RWPE2 (cell line): ENCODE data around the gene GPR176.

Experiments used
- ATAC-seq: fragments of 200-7000 bp; cut with Tn5 transposase; 3 replicates; pipeline ENCODE4 v1.9.1; 2021; ENCODE audit warnings: low read depth
- DNase-seq: peaks from one replicate; pipeline ENCODE4 v3.0.0-alpha.2; 2020; ENCODE audit warnings: low spot score
- H3K27ac ChIP-seq: fragments of 450-650 bp; 2 replicates; pipeline ENCODE4 v1.5.1; 2017; ENCODE audit warnings: mild to moderate bottlenecking; ENCODE audit not compliant: poor library complexity, severe bottlenecking
- H3K27me3 ChIP-seq: fragments of 250-450 bp; sonication (Bioruptor Pico); 2 replicates; pipeline ENCODE4 v1.5.1; 2021; ENCODE audit warnings: mild to moderate bottlenecking, moderate library complexity; ENCODE audit not compliant: insufficient read depth, poor library complexity, severe bottlenecking
- H3K36me3 ChIP-seq: fragments of 250-450 bp; sonication (Bioruptor Pico); 2 replicates; pipeline ENCODE4 v1.5.1; 2020; ENCODE audit warnings: low read depth, mild to moderate bottlenecking, moderate library complexity
- H3K4me1 ChIP-seq: fragments of 250-450 bp; sonication (Bioruptor Pico); 2 replicates; pipeline ENCODE4 v1.5.1; 2021; ENCODE audit warnings: mild to moderate bottlenecking, moderate library complexity; ENCODE audit not compliant: insufficient read depth, poor library complexity, severe bottlenecking
- H3K4me3 ChIP-seq: fragments of 250-450 bp; sonication (Bioruptor Pico); 2 replicates; pipeline ENCODE4 v1.5.1; 2021; ENCODE audit warnings: mild to moderate bottlenecking, moderate library complexity; ENCODE audit not compliant: severe bottlenecking
- H3K9me3 ChIP-seq: fragments of 250-450 bp; sonication (Bioruptor Pico); 2 replicates; pipeline ENCODE4 v1.5.1; 2021; ENCODE audit warnings: mild to moderate bottlenecking, moderate library complexity; ENCODE audit not compliant: severe bottlenecking
- TF ChIP-seq, protein P1 (sequence below): fragments of 450-650 bp; IDR thresholded peaks from one replicate; pipeline ENCODE4 v1.5.1; 2017; ENCODE audit warnings: mild to moderate bottlenecking, moderate library complexity; ENCODE audit not compliant: poor library complexity, severe bottlenecking

The GPR176 gene

GRCh38 chr15:39963786-39964185 lies 43.7 kb upstream of the GPR176 start:
- Histone ChIP-seq H3K4me1 (no peaks in the 10 kb centered on the region), H3K9me3 (no peaks in the 10 kb centered on the region), H3K27me3 (no peaks in the 10 kb centered on the region), H3K27ac (no peak overlapping the region), H3K36me3 (peaks cover 90% of the 10 kb centered on the region), H3K4me3 (no peak overlapping the region)
- ATAC-seq (no peak), DNase-seq (no peak)
- TF ChIP-seq, protein P1, sequence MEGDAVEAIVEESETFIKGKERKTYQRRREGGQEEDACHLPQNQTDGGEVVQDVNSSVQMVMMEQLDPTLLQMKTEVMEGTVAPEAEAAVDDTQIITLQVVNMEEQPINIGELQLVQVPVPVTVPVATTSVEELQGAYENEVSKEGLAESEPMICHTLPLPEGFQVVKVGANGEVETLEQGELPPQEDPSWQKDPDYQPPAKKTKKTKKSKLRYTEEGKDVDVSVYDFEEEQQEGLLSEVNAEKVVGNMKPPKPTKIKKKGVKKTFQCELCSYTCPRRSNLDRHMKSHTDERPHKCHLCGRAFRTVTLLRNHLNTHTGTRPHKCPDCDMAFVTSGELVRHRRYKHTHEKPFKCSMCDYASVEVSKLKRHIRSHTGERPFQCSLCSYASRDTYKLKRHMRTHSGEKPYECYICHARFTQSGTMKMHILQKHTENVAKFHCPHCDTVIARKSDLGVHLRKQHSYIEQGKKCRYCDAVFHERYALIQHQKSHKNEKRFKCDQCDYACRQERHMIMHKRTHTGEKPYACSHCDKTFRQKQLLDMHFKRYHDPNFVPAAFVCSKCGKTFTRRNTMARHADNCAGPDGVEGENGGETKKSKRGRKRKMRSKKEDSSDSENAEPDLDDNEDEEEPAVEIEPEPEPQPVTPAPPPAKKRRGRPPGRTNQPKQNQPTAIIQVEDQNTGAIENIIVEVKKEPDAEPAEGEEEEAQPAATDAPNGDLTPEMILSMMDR: no peak

- TF ChIP-seq, protein P1: no peak
These were observed 41.0 kb upstream of the GPR176 start for GRCh38 chr15:39961051-39961450.

DNA sequence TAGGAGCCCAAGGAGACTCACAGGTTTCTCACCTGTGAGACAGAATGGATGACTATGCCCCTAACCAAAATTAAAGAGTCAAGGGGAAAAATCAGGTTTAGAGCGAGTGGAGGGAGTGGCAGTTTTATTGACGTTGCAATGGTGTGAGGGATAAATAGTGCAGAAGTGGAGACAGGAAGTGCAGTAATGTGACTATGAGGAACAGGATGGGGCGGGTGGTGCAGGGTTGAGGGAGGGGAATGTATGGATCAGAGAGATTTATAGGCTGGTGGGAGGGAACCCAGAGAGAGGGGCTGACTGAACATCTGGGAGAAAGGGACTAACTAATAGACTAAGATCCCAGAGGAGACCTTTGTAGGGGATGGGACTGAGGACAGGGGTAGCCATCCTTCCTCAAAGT lies 40.3 kb upstream of the GPR176 start:
- DNase-seq: no peak
- peaks cover 91% of the 10 kb centered on the region for H3K36me3 ChIP-seq
- no peak for ATAC-seq

More at GRCh38 chr15:39961051-39961450, 41.0 kb upstream of the GPR176 start:
- Histone ChIP-seq H3K4me1 (no peaks in the 10 kb centered on the region), H3K4me3 (no peak overlapping the region), H3K27me3 (no peaks in the 10 kb centered on the region), H3K36me3 (peaks cover 91% of the 10 kb centered on the region), H3K9me3 (no peaks in the 10 kb centered on the region), H3K27ac (no peak overlapping the region)
- DNase-seq (no peak), ATAC-seq (no peak)

DNA sequence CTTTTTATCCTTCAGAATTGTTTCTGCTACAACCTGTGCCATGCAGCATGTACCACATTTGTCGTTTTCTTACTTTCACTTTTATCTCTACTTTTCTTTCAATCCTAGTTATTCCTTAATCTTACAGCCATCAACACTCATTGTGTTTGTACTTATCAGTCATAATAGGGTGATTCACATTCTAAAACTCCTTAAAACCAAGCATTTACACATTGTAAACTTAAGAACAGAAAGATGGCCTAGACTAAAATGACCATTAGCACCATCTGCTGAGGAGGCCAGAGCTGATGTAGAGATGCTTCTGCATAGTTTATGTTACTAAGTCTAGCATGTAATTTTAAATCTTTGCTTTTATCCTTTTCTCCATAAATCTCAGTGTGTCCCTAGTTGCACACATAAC lies 39.3 kb upstream of the GPR176 start:
- Histone ChIP-seq H3K27me3 (no peaks in the 10 kb centered on the region), H3K27ac (no peak overlapping the region), H3K4me3 (no peak overlapping the region), H3K9me3 (no peaks in the 10 kb centered on the region), H3K36me3 (peaks cover 91% of the 10 kb centered on the region), H3K4me1 (no peaks in the 10 kb centered on the region)
- ATAC-seq (no peak), DNase-seq (no peak)
- TF ChIP-seq, protein P1: no peak

More for the DNA sequence above, 40.3 kb upstream of the GPR176 start:
- H3K27me3 ChIP-seq: no peaks in the 10 kb centered on the region
- H3K4me1 ChIP-seq: no peaks in the 10 kb centered on the region
- H3K9me3 ChIP-seq: no peaks in the 10 kb centered on the region
- TF ChIP-seq, protein P1: no peak
- H3K4me3 ChIP-seq: no peak overlapping the region
- no peak overlapping the region for H3K27ac ChIP-seq

GRCh38 chr15:39957481-39957880 lies 37.4 kb upstream of the GPR176 start:
- Histone ChIP-seq H3K27me3 (no peaks in the 10 kb centered on the region), H3K27ac (no peak overlapping the region), H3K9me3 (no peaks in the 10 kb centered on the region), H3K4me3 (no peak overlapping the region), H3K4me1 (no peaks in the 10 kb centered on the region), H3K36me3 (peaks cover 91% of the 10 kb centered on the region)
- DNase-seq: no peak
- TF ChIP-seq, protein P1: no peak
- ATAC-seq: no peak
